ENCODE data around the gene ZNF75A. TPM values are rescaled to one million over a fixed set of nuclear protein-coding genes. Genes with fewer than 3 reads are reported as not detected.

The ZNF75A gene
- total and polyA plus RNA-seq, 2 donors: 16.4 to 45.4 TPM

DNA sequence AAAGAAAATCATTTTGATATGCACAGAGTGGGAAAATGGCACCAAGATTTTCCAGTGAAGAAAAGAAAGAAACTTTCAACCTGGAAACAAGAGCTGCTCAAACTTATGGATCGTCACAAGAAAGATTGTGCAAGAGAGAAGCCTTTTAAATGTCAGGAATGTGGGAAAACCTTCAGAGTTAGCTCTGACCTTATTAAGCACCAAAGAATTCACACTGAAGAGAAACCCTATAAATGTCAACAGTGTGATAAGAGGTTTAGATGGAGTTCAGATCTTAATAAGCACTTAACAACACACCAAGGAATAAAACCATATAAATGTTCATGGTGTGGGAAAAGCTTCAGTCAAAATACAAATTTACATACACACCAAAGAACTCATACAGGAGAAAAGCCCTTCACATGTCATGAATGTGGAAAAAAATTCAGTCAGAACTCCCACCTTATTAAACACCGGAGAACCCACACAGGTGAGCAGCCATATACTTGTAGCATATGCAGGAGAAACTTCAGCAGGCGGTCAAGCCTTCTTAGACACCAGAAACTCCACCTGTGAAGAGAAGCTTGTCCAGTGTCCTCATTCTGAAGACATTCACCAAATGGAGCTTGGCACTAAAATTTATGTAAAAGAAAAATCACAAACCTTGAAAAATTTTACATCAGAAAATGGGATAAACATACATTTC, 12.2 kb downstream of the ZNF75A start:
- Histone ChIP-seq H3K4me1 (ENCODE audit: insufficient read depth) (no peaks in the 10 kb centered on the region), H3K4me3 (ENCODE audit: low read depth, low read length) (no peak overlapping the region), H3K27ac (ENCODE audit: low read depth) (no peak overlapping the region), H3K36me3 (ENCODE audit: insufficient read depth) (peaks cover 19% of the 10 kb centered on the region)
- WGBS: 97% methylated on average over 3 of the region's 3 CpGs
- no peak for DNase-seq (ENCODE audit: extremely low spot score)

DNA sequence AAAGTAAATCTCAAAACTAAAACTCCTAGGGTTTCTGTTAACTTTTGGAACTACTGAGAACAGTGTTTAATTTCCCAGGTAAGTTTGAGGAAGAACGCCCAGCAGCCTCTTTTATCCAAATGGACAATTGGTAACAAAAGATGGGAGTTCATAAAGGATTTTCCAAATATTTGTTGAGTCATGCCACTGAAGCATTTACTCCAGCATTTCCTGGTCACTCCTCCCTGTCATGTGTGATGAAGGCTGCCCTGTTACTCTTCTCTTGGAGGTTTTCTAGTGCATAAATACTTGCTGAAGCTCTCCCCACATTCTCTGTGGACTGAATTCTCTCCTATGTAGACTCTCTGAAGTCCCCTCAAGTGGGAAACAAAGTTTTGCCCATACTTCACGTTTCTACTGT, 16.5 kb downstream of the ZNF75A start:
- H3K27ac ChIP-seq (ENCODE audit: low read depth): no peak overlapping the region
- H3K36me3 ChIP-seq (ENCODE audit: insufficient read depth): peaks cover 9% of the 10 kb centered on the region
- H3K4me3 ChIP-seq (ENCODE audit: low read depth, low read length): no peak overlapping the region
- WGBS: 67% methylated on average over 2 of the region's 2 CpGs
- no peak for DNase-seq (ENCODE audit: extremely low spot score)
- no peaks in the 10 kb centered on the region for H3K4me1 ChIP-seq (ENCODE audit: insufficient read depth)

DNA sequence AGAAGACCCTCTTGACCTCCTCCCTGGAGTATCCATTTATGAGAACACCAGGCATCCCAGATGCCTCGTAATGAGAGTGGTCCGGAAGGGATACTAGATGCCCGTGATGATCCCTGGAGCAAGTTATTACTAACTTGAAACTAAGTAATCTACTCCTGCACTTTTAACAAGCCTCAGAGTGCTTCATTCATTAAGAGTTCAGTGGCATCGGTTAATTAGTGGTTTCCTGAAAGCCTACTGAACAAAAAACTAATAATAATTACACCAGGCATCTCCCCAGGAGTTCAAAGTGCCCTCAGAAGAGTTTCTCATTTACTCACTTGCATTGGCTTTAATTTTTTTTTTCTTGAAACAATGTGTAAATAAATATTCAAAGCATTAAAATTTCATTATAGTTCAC, 22.2 kb downstream of the ZNF75A start:
- Histone ChIP-seq H3K27ac (ENCODE audit: low read depth) (no peak overlapping the region), H3K4me3 (ENCODE audit: low read depth, low read length) (no peak overlapping the region), H3K4me1 (ENCODE audit: insufficient read depth) (no peaks in the 10 kb centered on the region), H3K36me3 (ENCODE audit: insufficient read depth) (no peaks in the 10 kb centered on the region)
- DNase-seq (ENCODE audit: extremely low spot score): no peak
- whole genome bisulfite sequencing: 82% methylated on average over 4 of the region's 4 CpGs

DNA sequence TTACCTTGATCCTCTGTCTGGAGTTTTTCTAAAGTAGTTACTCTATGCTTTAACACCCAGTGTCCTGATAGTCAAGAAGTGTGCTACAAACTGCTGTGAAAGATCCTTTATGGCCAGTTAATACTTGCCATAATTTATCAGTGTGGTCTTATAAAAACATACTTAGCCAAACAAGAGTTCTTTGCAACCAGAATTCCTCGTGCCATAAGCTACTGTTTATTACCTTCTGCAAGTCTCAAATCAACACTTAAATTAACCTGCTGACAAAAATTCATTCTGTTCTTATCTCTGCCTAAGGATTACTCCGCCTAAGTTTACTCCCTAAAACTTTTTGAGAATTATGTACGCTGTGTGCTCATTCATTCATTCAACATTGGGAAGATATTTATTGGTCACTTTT, 22.8 kb downstream of the ZNF75A start:
- H3K4me1 ChIP-seq (ENCODE audit: insufficient read depth): no peaks in the 10 kb centered on the region
- no peak overlapping the region for H3K4me3 ChIP-seq (ENCODE audit: low read depth, low read length)
- no peak for DNase-seq (ENCODE audit: extremely low spot score)
- no peaks in the 10 kb centered on the region for H3K36me3 ChIP-seq (ENCODE audit: insufficient read depth)
- H3K27ac ChIP-seq (ENCODE audit: low read depth): no peak overlapping the region
- WGBS: 63% methylated on average over 3 of the region's 3 CpGs

DNA sequence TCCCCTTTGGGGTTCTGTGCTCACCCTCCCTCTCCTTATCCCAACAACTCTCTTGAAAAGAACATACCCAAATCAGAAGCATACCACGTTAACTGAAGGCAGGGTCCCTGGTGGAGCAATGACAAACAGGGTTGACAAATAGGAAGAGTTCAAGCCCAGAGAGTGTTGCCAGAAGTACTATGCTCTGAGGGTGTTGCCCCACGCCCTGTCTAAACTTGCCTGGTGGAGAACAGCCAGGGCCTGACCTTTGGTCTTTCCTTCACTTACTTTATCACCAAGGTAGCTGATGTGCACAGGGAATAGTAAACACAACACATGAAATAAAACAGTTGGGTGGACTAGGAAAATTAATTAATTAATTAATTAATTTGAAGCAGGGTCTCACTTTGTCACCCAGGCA, 23.3 kb downstream of the ZNF75A start:
- no peak for DNase-seq (ENCODE audit: extremely low spot score)
- H3K4me1 ChIP-seq (ENCODE audit: insufficient read depth): no peaks in the 10 kb centered on the region
- H3K36me3 ChIP-seq (ENCODE audit: insufficient read depth): no peaks in the 10 kb centered on the region
- H3K4me3 ChIP-seq (ENCODE audit: low read depth, low read length): no peak overlapping the region
- no peak overlapping the region for H3K27ac ChIP-seq (ENCODE audit: low read depth)
- WGBS: 63% methylated on average over 2 of the region's 2 CpGs

DNA sequence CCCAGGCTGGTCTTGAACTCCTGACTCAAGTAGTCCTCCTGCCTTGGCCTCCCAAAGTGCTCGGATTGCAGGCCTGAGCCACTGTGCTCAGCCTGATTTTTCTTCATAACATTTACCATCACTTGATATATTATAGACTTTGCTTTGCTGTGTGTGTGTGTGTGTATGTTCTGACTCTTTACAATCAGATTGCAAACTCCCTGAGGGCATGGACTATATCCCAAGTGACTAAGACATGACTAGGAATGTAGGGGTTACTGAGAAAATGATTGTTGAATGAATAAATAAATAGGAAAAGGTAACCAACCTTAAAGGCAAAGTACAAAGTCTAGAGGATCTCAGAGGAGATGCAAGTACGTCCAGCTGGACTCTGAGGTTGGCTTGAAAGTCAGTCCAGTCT, 40.7 kb downstream of the ZNF75A start:
- 52% methylated on average over 2 of the region's 2 CpGs for WGBS
- H3K27ac ChIP-seq (ENCODE audit: low read depth): no peak overlapping the region
- DNase-seq (ENCODE audit: extremely low spot score): no peak
- H3K36me3 ChIP-seq (ENCODE audit: insufficient read depth): no peaks in the 10 kb centered on the region
- no peak overlapping the region for H3K4me3 ChIP-seq (ENCODE audit: low read depth, low read length)
- H3K4me1 ChIP-seq (ENCODE audit: insufficient read depth): no peaks in the 10 kb centered on the region

DNA sequence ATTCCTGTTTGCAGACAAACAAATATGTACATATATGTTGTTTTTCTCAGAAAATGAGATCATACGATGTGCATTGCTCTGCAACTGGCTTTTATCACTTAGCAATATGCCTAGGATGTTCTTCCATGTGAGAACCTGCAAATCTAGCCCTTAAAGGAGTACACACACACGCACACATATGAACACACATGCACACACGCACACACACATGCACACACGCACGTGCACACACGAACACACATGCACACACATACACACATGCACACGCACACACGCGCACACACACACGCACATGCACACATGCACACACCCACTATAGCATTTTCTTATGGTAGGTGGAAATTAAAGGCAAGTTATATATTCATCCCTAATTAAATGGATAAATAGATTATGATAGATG, 42.3 kb downstream of the ZNF75A start:
- no peak for DNase-seq (ENCODE audit: extremely low spot score)
- WGBS: 80% methylated on average over 10 of the region's 10 CpGs
- H3K27ac ChIP-seq (ENCODE audit: low read depth): no peak overlapping the region
- H3K4me3 ChIP-seq (ENCODE audit: low read depth, low read length): no peak overlapping the region
- H3K36me3 ChIP-seq (ENCODE audit: insufficient read depth): no peaks in the 10 kb centered on the region
- H3K4me1 ChIP-seq (ENCODE audit: insufficient read depth): no peaks in the 10 kb centered on the region

DNA sequence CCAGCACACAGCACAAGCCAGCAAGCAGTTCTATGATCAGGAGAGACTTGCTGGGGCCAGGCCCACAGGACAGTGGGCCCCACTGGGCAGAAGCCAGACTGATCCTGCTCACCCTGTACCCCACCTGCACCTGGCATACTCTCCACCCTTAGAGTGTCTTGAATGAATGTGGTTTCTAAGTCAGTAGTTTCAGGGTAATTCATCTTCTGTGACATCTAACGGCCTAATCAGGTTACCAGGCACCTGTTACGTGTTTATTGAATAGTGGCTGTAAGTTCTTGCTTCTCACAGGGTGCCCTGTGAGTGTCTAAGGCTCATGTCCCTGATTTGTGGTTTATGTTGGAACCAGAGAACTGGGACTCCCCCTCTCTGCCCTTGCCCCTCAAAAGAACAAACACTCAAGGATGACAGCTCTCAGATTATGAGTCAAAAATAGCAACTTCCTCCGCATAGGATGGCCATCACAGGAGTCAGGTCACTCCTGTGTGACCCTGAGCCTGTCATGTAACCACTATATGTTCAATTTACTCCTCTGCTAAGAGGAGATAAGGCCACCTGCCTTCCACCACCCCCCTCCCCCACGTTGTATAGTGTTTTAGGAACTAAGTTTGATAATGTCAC, 43.4 kb downstream of the ZNF75A start:
- 52% methylated on average over 4 of the region's 4 CpGs for WGBS
- H3K4me3 ChIP-seq (ENCODE audit: low read depth, low read length): no peak overlapping the region
- no peak overlapping the region for H3K27ac ChIP-seq (ENCODE audit: low read depth)
- DNase-seq (ENCODE audit: extremely low spot score): no peak
- no peaks in the 10 kb centered on the region for H3K4me1 ChIP-seq (ENCODE audit: insufficient read depth)
- no peaks in the 10 kb centered on the region for H3K36me3 ChIP-seq (ENCODE audit: insufficient read depth)

DNA sequence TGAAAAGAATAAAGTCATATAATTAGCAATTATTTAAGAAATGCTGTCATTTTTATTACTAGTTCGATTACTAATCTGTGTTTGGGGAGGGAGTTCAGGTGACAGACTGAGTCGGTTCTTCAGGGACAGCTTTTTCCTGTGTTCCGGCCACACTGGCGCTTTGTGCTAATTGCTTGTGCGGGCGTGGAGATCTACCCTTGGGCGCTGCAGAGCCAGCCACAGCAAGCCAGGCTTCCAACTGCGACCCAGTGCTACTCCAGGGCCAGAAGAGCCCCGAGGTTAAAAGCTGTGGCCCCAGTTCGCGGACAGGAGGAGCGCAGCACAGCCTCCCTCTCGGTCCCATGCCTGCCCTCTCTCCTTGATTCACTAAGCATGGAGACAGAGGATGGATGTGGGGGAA, 43.9 kb downstream of the ZNF75A start:
- 68% methylated on average over 13 of the region's 13 CpGs for WGBS
- no peak overlapping the region for H3K4me3 ChIP-seq (ENCODE audit: low read depth, low read length)
- no peaks in the 10 kb centered on the region for H3K36me3 ChIP-seq (ENCODE audit: insufficient read depth)
- no peak for DNase-seq (ENCODE audit: extremely low spot score)
- no peak overlapping the region for H3K27ac ChIP-seq (ENCODE audit: low read depth)
- no peaks in the 10 kb centered on the region for H3K4me1 ChIP-seq (ENCODE audit: insufficient read depth)

DNA sequence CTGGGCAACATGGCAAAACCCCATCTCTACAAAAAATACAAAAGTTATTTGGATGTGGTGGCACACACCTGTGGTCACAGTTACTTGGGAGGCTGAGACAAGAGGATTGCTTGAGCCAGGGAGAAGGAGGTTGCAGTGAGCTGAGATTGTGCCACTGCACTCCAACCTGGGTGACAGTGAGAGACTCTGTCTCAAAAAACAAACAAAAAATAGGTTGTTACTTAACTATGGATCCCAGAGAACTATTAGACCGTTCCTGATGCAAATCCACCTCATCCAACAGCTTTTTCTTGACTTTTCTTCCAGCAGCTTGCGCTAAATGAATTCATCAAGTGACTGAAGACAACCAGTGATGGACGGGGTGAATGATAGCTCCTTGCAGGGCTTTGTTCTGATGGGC, 50.3 kb downstream of the ZNF75A start, which contains the start of gene OR2C1:
TSS of gene OR2C1 (plus strand) at position 301 of the 400 bp plus-strand sequence. CDS start at position 353, 52 bp downstream.
- Histone ChIP-seq H3K4me1 (ENCODE audit: insufficient read depth) (no peaks in the 10 kb centered on the region), H3K27ac (ENCODE audit: low read depth) (no peak within 1 kb of the TSS), H3K4me3 (ENCODE audit: low read depth, low read length) (no peak within 1 kb of the TSS), H3K36me3 (ENCODE audit: insufficient read depth) (no peaks in the 10 kb centered on the region)
- no peak for DNase-seq (ENCODE audit: extremely low spot score)
- 64% methylated on average over 3 of the region's 3 CpGs for WGBS

DNA sequence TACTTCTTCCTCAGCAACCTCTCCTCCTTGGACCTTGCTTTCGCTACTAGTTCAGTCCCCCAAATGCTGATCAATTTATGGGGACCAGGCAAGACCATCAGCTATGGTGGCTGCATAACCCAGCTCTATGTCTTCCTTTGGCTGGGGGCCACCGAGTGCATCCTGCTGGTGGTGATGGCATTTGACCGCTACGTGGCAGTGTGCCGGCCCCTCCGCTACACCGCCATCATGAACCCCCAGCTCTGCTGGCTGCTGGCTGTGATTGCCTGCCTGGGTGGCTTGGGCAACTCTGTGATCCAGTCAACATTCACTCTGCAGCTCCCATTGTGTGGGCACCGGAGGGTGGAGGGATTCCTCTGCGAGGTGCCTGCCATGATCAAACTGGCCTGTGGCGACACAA, 50.8 kb downstream of the ZNF75A start:
- WGBS: 81% methylated on average over 10 of the region's 10 CpGs
- H3K27ac ChIP-seq (ENCODE audit: low read depth): no peak overlapping the region
- H3K4me3 ChIP-seq (ENCODE audit: low read depth, low read length): no peak overlapping the region
- H3K4me1 ChIP-seq (ENCODE audit: insufficient read depth): no peaks in the 10 kb centered on the region
- no peak for DNase-seq (ENCODE audit: extremely low spot score)
- no peaks in the 10 kb centered on the region for H3K36me3 ChIP-seq (ENCODE audit: insufficient read depth)

DNA sequence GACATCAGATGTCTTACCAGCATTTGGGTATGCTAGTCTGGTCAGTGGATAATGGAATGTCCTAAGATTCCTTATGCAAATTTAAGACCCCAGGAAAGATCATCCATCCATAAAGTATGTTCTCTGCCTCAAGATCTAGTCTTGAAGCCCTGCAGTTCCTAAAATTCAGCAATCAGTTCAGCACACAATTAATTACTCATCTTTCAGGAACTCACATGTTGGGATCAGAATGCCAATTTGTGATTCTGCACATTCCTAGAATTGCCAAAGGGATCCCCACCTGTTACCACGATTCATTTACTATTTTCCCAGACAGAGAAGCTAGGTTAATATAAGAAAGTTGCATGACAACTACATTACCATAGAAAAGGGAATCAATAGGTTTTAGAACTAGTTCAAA, 53.6 kb downstream of the ZNF75A start:
- no peak overlapping the region for H3K27ac ChIP-seq (ENCODE audit: low read depth)
- WGBS: 33% methylated on average over 1 of the region's 1 CpG
- H3K36me3 ChIP-seq (ENCODE audit: insufficient read depth): no peaks in the 10 kb centered on the region
- no peak overlapping the region for H3K4me3 ChIP-seq (ENCODE audit: low read depth, low read length)
- H3K4me1 ChIP-seq (ENCODE audit: insufficient read depth): no peaks in the 10 kb centered on the region
- DNase-seq (ENCODE audit: extremely low spot score): no peak

DNA sequence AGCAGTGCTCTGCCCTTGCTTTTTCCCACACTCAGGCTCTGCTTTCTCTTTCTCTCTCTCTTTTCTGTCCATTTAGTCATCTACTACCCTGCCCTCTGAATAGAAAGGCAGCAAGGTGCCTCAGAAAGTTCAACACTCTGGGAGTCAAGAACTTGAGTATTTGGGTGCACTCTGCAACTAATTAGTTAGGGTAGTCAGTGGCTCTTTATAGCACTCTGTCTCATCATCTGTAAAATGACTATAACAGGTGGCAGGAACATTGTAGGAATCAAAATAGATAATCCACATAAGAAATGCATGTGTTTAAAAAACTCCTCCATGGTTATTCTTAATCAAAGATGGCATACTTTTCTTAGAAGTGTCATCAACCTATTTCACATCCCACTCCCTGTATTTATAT, 57.6 kb downstream of the ZNF75A start:
- H3K4me1 ChIP-seq (ENCODE audit: insufficient read depth): no peaks in the 10 kb centered on the region
- no peak overlapping the region for H3K27ac ChIP-seq (ENCODE audit: low read depth)
- H3K4me3 ChIP-seq (ENCODE audit: low read depth, low read length): no peak overlapping the region
- no peak for DNase-seq (ENCODE audit: extremely low spot score)
- no peaks in the 10 kb centered on the region for H3K36me3 ChIP-seq (ENCODE audit: insufficient read depth)

DNA sequence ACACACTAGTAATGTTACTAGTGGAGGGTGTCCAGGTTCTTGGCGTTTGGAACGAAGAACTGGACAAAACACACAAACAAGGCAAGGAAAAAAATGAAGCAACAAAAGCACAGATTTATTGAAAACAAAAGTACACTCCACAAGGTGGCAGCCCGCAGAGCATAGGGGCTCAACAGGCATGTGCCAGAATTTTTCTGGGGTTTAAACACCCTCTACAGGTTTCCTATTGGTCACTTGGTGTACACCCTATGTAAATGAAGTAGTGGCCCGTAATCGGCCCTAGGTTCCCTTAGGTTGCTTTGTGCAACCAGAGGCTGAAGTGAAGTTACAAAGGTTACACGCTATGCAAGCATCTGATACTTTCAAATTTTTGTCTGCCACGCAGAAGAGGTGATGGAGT, 58.5 kb downstream of the ZNF75A start:
- 91% methylated on average over 7 of the region's 7 CpGs for WGBS
- Histone ChIP-seq H3K4me3 (ENCODE audit: low read depth, low read length) (no peak overlapping the region), H3K4me1 (ENCODE audit: insufficient read depth) (no peaks in the 10 kb centered on the region), H3K27ac (ENCODE audit: low read depth) (no peak overlapping the region), H3K36me3 (ENCODE audit: insufficient read depth) (no peaks in the 10 kb centered on the region)
- no peak for DNase-seq (ENCODE audit: extremely low spot score)

All from urinary bladder (tissue), 4 donors.